Uterus (tissue), 4 donors: Measurements from ENCODE around the gene NDE1. TPM values are rescaled to one million over a fixed set of nuclear protein-coding genes. Genes with fewer than 3 reads are reported as not detected.

Experiments
- DNase-seq, 2 donors: peaks; one replicate each; pipeline ENCODE4 v3.0.0-alpha.2; 2019 to 2020
- H3K27ac ChIP-seq, 2 donors: fragments of 200-600 bp; sonication (generic); 1 replicate in 1 of 2; 2 replicates in 1 of 2; pipeline ENCODE4 v1.5.1; 2016 to 2018
- H3K27me3 ChIP-seq, 2 donors: fragments of 200-600 bp; sonication (generic); one replicate each; pipeline ENCODE4 v1.5.1; 2018 to 2019; ENCODE audit warnings: control low read depth in 1 of 2
- H3K36me3 ChIP-seq, 2 donors: fragments of 200-600 bp; sonication (generic); one replicate each; pipeline ENCODE4 v1.5.1; 2019; ENCODE audit warnings: control low read depth in 1 of 2
- H3K4me1 ChIP-seq, 2 donors: fragments of 200-600 bp; sonication (generic); one replicate each; pipeline ENCODE4 v1.5.1; 2018 to 2019; ENCODE audit warnings: control low read depth in 1 of 2
- H3K4me3 ChIP-seq, 2 donors: fragments of 200-600 bp; sonication (generic); 1 replicate in 1 of 2; 2 replicates in 1 of 2; pipeline ENCODE4 v1.5.1; 2018 to 2019; ENCODE audit warnings: mild to moderate bottlenecking in 1 of 2
- H3K9me3 ChIP-seq, 2 donors: fragments of 200-600 bp; sonication (generic); one replicate each; pipeline ENCODE4 v1.5.1; 2019; ENCODE audit warnings: control low read depth in 1 of 2
- CTCF ChIP-seq, 4 experiments: fragments of 200-600 bp in 2 of 4; fragments of 450-650 bp in 2 of 4; sonication (generic) in 2 of 4; IDR thresholded peaks; one replicate each; pipeline ENCODE4 v1.5.1; 2016 to 2019; ENCODE audit warnings: antibody characterized with exemption in 4 of 4, mild to moderate bottlenecking in 2 of 4, moderate library complexity in 1 of 4
- POLR2A ChIP-seq, 2 donors: fragments of 450-650 bp; IDR thresholded peaks; one replicate each; pipeline ENCODE4 v1.6.1; 2016; ENCODE audit warnings: antibody characterized with exemption in 2 of 2, mild to moderate bottlenecking in 1 of 2, moderate library complexity in 1 of 2
- intact Hi-C: fragments of 100-400 bp; cut with DNase I; formaldehyde crosslinking; loops from one replicate; pipeline ENCODE4 v1.15.1; 2023; ENCODE audit warnings: low total_unique reads
- total RNA-seq, 4 donors: library from RNA; depleted of rRNA in 3 of 4; stranded (reverse); fragments of >200 nt in 3 of 4; gene quantifications; one replicate each; pipeline versions ENCODE4 v1.1.0 to v1.2.4, GENCODE V29; 2014 to 2023
- donor health status: DM: yes; HTN: yes; CAD: no.

The NDE1 gene
- total RNA-seq, 4 donors from 2014 or later = 23.8 to 53.4 (median 39.2) TPM

- no peaks in the 10 kb centered on the region for H3K4me1 ChIP-seq
- H3K9me3 ChIP-seq = no peaks in the 10 kb centered on the region
- no peak overlapping the region for H3K27ac ChIP-seq
- no peak for DNase-seq
- no peaks in the 10 kb centered on the region for H3K27me3 ChIP-seq
- H3K36me3 ChIP-seq = no peaks in the 10 kb centered on the region
- TF ChIP-seq POLR2A (IDR thresholded peaks at IDR 0.05) = no peak
- TF ChIP-seq CTCF (IDR thresholded peaks at IDR 0.05) = no peak
- intact Hi-C loops = no loop called here
- H3K4me3 ChIP-seq = no peak overlapping the region
Measured at GRCh38 chr16:15621889-15622288, 28.2 kb upstream of the NDE1 start.

GRCh38 chr16:15631730-15632409 lies 18.2 kb upstream of the NDE1 start:
- no peaks in the 10 kb centered on the region for H3K9me3 ChIP-seq
- H3K27me3 ChIP-seq = no peaks in the 10 kb centered on the region
- TF ChIP-seq POLR2A (IDR thresholded peaks at IDR 0.05) (no peak), CTCF (IDR thresholded peaks at IDR 0.05) (no peak)
- no peak overlapping the region for H3K27ac ChIP-seq
- H3K4me3 ChIP-seq = no peak overlapping the region
- intact Hi-C loops = no loop called here
- no peaks in the 10 kb centered on the region for H3K36me3 ChIP-seq
- no peak for DNase-seq
- no peaks in the 10 kb centered on the region for H3K4me1 ChIP-seq

- Histone ChIP-seq H3K4me3 (no peak overlapping the region), H3K27me3 (no peaks in the 10 kb centered on the region), H3K4me1 (no peaks in the 10 kb centered on the region), H3K9me3 (no peaks in the 10 kb centered on the region), H3K27ac (no peak overlapping the region), H3K36me3 (no peaks in the 10 kb centered on the region)
- intact Hi-C loops = no loop called here
- TF ChIP-seq CTCF (IDR thresholded peaks at IDR 0.05) (no peak), POLR2A (IDR thresholded peaks at IDR 0.05) (no peak)
- DNase-seq = no peak
Measured at GRCh38 chr16:15635926-15636325, 14.1 kb upstream of the NDE1 start.

GRCh38 chr16:15636392-15636873 lies 13.6 kb upstream of the NDE1 start:
- H3K27me3 ChIP-seq = no peaks in the 10 kb centered on the region
- intact Hi-C loops = no loop called here
- H3K4me1 ChIP-seq = peaks cover 0 to under 1% of the 10 kb centered on the region in 2 donors
- H3K9me3 ChIP-seq = no peaks in the 10 kb centered on the region
- no peak for TF ChIP-seq POLR2A (IDR thresholded peaks at IDR 0.05)
- no peak for DNase-seq
- no peak overlapping the region for H3K4me3 ChIP-seq
- H3K27ac ChIP-seq = peak overlapping the region in 1 of 2 donors; percentile 11
- H3K36me3 ChIP-seq = no peaks in the 10 kb centered on the region

GRCh38 chr16:15639061-15639568 lies 10.9 kb upstream of the NDE1 start:
- TF ChIP-seq POLR2A (IDR thresholded peaks at IDR 0.05) = no peak
- no peak for TF ChIP-seq CTCF (IDR thresholded peaks at IDR 0.05)
- H3K36me3 ChIP-seq = no peaks in the 10 kb centered on the region

More at GRCh38 chr16:15639061-15639568, 10.9 kb upstream of the NDE1 start:
- intact Hi-C loops = no loop called here
- H3K4me3 ChIP-seq = no peak overlapping the region
- H3K4me1 ChIP-seq = peaks cover 0 to 7% of the 10 kb centered on the region in 2 donors
- no peaks in the 10 kb centered on the region for H3K9me3 ChIP-seq
- no peak for DNase-seq
- no peak overlapping the region for H3K27ac ChIP-seq
- H3K27me3 ChIP-seq = no peaks in the 10 kb centered on the region
